NCI-H460 (cell line): ENCODE results near the gene CD82. TPM values are rescaled to one million over a fixed set of nuclear protein-coding genes. Genes with fewer than 3 reads are reported as not detected.
"Not testable (repeated sequence)": the region's sequence is repeated elsewhere in the genome, so short reads cannot be mapped to it uniquely, and the experiment has no call there.

ENCODE experiments used
- DNase-seq: peaks from one replicate; pipeline ENCODE4 v3.0.0-alpha.2; 2016; ENCODE audit warnings: low read depth; ENCODE audit errors: extremely low read depth
- total RNA-seq: library from RNA; depleted of rRNA; stranded (reverse); fragments of >200 nt; shearing (Covaris generic); gene quantifications from 2 replicates; pipeline ENCODE4 v1.2.3, GENCODE V29; 2014

The CD82 gene
- total RNA-seq, 1 experiment from 2014 or later: 0.17 TPM

- no peak for DNase-seq
These were observed 6.1 kb upstream of the CD82 start for GRCh38 chr11:44559207-44559939.

GRCh38 chr11:44559940-44560300 lies 5.5 kb upstream of the CD82 start:
- not testable (repeated sequence) for DNase-seq

GRCh38 chr11:44561275-44561805 lies 4.1 kb upstream of the CD82 start:
- DNase-seq: no peak

- DNase-seq: no peak
These were observed 3.3 kb upstream of the CD82 start for GRCh38 chr11:44561964-44562734.

- no peak for DNase-seq
These were observed 2.5 kb upstream of the CD82 start for GRCh38 chr11:44562845-44563460.

- DNase-seq: no peak
These were observed 1.8 kb upstream of the CD82 start for GRCh38 chr11:44563711-44564110.

- DNase-seq: no peak
These were observed 1.3 kb upstream of the CD82 start for GRCh38 chr11:44564166-44564565.

GRCh38 chr11:44564670-44565210 lies 723 bp upstream of the CD82 start:
- peak; percentile 5 for DNase-seq

- DNase-seq: no peak
These were observed 788 bp downstream of the CD82 start for GRCh38 chr11:44565953-44566949.

- DNase-seq: no peak
These were observed 1.8 kb downstream of the CD82 start for GRCh38 chr11:44566952-44567875.

GRCh38 chr11:44567876-44568256 lies 2.4 kb downstream of the CD82 start:
- DNase-seq: no peak

- DNase-seq: no peak
These were observed 2.8 kb downstream of the CD82 start for GRCh38 chr11:44568331-44568657.

- no peak for DNase-seq
These were observed 3.4 kb downstream of the CD82 start for GRCh38 chr11:44568658-44569473.

- DNase-seq: no peak
These were observed 5.1 kb downstream of the CD82 start for GRCh38 chr11:44570411-44571155.

- no peak for DNase-seq
These were observed 6.4 kb downstream of the CD82 start for GRCh38 chr11:44571871-44572270.

- no peak for DNase-seq
These were observed 7.0 kb downstream of the CD82 start for GRCh38 chr11:44572436-44572835.

- no peak for DNase-seq
These were observed 7.4 kb downstream of the CD82 start for GRCh38 chr11:44572884-44573283.

- no peak for DNase-seq
These were observed 7.9 kb downstream of the CD82 start for GRCh38 chr11:44573333-44573732.
